GM19240 (cell line): Measurements from ENCODE around the gene TMEM117.

Source experiments
- DNase-seq: peaks from one replicate; pipeline ENCODE4 v3.0.0; 2011; ENCODE audit warnings: low spot score; ENCODE audit not compliant: insufficient read length

The TMEM117 gene

DNA sequence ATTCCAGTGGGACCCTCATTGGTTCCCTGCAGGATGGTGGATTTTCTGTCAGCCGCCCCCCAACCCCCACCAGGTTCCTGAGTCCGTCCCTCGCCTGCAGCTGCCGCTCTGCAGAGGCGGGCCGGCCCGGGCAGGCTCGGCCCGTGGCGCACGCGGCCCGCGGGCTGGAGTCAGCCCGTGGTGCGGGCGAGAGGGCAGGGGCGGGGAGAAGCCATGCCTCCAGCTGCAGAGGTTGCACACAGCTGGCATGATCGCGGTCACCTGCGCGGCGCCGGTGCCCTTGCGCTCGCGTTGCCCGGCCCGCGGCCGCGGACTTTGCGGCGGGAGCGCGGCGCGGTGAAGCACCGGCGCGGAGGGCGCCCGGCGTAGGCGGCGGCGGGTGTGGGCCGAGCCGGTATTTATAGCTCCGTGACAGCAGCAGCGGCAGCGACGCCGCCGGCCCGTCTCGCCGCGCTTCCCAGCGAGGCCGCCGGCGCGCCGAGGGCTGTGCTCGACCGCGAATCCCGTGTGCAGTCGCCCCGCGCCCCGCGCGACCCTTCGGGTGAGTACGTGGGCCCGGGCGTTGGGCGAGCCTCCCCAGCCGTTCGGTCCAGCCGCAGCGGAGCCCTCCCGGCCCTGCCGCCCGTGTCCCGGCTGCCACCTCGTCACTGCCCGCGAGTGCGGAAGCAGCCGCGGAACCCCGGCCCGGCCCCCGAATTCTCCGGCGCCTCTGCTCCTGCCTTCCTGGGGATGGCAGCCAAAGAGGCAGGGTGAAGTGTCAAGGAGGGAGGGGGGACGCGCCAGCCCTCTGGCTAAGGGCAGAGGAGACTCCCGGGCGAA lies at the start of gene TMEM117:
TMEM117 (plus strand) TSS at position 426 of the 819 bp plus-strand sequence.
- DNase-seq = peak; percentile 22

DNA sequence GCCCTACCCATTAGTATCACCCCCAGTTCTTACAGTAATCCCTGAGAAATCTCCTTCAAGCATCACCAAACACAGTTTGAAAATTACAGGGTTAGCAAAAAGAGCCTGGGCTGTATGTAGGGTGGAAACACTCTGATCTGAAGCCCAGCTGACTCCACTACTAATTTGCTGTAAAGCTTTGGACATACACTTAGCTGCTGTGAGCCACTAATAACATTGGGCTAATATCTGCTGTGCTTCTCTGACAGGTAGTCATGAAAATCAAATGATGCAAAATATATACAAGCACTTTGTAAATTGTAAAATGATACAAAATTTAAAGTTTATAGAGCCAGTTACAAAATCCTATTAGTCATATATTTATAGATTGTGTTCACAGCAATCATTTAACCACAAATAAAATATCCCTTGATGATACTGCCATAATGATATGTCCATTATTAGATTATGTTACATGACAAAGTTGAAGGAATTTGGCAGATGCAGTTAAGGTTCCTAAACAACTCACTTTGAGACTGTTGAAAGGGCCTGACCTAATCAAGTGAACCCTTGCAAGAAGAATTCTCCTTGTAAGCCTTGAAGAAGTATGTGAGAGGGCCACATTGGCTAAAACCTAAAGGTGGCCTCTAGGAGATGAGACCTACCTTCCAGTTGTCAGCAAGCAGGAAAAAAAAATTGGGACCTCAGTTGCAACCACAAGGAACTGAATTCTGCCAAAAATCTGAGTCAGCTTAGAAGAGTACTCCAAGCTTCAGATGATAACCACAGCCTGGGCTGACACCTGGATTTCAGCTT lies 48.8 kb upstream of the TMEM117 start:
- DNase-seq = no peak

DNA sequence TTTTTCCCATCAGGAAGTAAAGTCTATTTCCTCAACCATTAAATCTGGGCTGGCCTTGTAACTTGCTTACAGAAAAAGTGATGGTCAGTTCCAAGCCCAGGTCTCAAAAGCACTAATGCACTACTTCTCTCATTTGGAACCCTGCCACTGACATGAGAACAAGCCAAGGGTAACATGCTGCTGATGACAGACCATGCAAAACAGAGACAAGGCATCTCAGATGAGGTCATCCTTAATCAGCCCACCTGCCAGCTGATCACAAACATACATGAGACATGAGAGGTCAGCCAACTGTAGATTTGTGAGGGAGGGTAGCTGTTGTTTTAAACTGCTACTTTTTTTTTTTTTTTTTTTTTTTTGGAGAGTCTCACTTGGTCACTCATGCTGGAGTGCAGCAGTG lies 45.9 kb upstream of the TMEM117 start:
- DNase-seq = no peak

DNA sequence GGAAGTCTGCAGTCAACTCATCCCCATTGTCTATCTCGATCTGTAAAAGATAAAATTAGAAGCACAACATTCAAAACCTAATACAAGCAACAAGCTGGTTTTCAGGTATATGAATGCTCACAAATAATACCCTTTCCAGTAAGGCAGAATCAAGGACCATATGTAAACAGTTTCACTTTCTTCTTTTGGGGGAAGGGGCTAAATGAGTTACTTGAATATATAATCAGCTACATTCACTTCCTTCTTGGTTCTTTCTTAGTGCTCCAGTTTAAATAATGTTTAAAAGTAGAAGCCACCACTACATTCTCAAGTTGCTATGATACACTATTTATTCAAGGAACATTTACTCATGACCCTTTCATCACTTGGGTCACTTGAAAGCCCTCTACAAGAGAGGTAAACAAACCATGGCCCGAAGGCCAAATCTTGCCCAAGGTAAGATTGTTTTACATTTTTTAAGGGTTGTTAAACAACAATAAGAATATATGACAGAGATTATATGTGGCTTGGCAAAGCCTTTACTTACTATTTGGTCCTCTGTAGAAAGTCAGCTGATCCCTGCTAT lies 40.1 kb upstream of the TMEM117 start:
- DNase-seq = no peak

DNA sequence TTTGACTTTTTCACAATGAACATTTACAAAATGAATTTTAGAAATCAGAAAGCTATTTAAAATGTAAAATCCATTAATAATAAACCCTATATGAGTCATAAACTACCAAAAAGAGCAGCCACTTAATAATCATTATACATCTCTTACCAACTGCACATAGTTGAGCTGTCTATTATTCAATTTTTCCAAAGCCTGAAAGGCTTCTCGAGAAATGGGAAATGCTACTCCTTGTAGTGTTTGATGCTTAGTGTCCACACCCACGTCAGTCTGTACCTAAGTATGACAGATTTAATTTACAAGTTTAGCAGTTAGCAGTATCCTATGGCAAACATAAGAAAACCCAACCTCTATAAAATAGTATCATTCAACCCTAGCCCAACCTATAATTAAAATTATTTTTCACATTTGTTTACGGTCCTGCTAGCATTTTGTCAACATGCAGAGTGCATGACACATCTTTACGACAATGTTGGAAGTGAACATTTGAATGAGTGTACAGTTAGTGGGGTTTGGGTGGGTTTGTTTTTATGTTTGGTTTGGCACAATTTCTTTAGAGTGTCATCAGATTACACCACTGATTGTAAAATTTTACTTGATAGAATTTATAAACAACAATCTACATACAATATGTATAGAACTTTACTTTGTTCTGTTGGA lies 38.2 kb upstream of the TMEM117 start:
- DNase-seq = no peak

DNA sequence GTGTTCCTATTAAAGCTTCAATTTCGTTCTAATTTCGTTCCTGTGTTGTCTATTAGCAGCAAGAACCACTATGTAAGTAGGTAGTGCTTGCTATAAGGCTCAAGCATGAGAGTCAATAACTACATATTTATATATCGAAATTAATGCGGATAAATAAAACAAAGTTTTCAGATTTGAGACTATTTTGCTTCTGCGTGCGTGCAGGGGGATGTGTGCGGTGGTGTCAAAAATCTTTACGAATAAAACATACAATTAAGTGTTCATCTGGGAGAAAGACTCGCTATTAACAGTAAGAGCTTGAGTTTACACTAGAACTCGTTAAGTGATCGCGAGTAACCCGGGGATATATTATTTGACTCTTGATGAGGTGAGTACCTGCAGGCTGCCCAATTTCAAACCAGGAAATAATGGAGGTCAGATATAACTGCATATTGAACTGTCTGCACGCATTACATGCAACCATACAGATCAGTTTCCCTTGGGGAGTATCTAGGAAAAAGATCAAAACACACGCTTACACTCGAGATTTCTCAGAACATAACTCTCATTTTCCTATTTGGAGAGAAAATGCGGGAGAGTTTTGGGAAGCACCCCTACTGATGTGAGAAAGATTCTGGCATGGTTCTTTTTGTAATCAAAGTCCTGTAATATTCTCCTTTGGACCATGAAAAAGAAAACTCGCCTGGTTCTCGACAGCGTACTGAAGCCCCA lies 30.6 kb upstream of the TMEM117 start:
- DNase-seq = no peak

DNA sequence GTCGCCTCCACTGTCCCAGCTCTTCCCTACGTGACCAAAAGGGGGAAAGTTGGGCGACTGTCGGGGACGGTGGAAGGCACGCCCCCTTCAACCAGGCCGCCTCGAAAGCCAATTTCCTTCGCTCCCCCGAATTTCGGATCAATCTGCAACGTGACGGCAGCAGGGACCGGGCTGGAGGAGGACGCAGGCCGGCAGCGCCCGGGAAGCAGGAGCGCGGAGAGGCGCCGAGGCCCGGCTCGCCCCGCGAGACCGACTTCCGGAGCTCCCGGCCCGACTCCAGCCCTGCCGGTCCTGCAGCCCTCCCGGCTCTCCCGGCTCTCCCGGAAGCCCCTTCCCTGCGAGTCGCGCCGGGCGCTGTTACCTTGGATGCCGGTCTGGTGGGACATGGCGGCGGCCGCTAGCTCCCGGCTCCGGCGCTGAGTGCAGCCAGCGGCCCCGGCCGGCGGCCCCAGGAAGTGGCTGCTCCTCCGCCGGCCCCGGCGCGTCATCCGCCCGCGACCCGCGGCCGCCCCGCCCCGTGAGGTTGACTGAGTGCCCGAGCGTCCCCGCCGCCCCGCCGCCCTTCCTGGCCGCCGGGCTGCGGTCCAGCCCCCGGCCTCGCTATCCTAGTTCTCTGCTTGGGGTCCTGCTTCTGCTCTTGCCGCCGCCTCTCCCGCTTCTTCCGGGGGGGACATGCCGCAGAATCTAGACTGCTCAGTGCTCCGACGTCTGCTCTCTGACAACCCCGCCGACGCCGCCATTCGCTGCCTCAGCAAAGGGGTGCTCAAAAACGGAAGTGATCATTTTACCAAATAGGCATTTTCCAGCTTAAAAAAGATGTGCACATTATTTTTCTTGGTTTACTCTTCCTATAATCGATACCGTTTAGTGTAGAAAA lies 29.8 kb upstream of the TMEM117 start, which contains the start of gene TWF1:
TWF1 (minus strand) TSS at position 458 of the 877 bp plus-strand sequence; CDS start at position 386, 72 bp downstream.
- DNase-seq = peak; percentile 62

DNA sequence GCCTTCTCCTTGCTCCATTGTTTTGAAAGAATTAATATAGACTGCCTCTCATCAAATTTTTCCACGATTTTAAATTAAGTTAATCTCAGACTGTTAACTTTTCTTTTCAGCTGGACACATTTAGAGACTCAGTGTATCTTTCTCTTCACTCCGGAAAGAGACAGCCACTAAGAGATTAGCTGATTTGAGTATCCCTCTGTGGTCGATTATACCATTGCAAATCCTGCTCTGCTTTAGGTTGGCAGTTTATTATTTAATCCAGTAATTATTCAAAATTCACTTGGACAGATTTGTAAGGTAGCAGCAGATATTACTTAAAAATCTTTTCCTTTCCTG lies 29.2 kb upstream of the TMEM117 start:
- no peak for DNase-seq

DNA sequence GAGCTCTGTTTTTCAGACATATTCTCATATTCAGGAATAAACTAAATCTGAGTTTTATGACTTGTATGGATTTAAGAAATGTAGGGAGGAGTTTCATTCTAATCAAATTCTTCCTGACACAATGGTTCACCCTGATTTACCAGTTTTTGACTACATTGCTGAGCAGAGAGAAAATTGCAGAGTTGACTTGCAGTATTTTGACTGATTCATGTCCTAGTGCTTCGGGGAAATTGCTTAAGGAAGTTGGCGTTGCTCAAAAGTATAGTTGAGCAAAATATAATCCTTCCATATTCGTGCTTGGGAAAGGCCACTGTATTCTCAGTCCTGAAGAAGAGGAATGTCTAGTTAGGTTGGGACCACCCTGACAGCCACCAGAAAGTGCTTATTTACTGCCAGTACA lies 28.5 kb upstream of the TMEM117 start:
- no peak for DNase-seq

DNA sequence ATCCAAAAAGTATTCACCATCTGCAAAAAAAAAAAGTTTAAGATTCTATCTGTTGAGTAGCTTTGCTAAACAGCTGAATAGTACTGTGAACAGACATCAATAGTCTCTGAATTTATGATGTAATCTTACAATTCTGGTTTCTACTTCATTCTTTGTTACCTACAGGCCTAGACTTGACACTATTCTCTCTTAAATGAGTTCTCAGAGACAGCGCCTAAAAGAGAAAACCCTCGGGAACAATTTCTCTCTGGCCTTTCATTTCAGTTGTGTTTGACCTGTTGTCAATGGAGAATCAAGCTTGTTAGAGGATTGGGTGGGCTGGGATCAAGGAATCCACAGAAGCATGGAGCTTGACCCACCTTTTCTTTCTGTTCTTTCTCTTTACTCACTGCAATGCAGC lies 23.8 kb upstream of the TMEM117 start:
- DNase-seq = no peak

DNA sequence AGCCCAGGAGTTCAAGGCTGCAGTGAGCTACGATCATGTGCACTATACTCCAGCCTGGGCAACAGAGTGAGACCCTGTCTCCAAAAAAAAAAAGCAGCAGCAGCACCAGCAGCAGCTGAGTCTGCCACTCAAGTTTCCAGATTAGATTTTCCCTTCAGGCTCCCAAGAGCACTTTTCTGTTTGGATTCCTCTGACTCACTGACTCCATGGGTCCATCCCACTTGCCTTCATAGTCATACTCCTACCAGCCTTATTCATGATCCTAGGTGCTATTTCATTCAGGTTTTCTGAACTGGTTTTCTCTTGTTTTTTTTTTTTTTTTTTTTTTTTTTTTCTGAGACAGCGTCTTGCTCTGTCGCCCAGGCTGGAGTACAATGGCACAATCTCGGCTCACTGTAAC lies 23.0 kb upstream of the TMEM117 start:
- DNase-seq = no peak

DNA sequence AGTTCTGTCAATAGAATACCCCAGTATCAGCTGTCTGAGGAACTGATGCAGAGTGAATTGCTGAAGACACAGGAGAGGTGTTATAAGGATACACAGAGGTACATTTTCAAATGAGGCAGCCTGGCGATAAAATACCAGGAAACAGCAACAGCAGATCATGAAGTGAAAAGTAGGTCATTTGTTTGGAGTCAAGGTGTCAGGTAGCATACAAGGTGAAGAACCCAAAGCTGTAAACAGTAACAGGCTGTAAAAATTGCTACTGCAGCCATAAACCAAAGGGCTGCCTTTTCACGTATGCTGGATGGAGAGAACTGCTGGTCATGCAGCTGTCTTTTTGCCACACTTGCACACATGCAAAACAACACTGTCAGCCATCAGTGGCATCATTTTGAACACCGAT lies 20.5 kb upstream of the TMEM117 start:
- DNase-seq = no peak

DNA sequence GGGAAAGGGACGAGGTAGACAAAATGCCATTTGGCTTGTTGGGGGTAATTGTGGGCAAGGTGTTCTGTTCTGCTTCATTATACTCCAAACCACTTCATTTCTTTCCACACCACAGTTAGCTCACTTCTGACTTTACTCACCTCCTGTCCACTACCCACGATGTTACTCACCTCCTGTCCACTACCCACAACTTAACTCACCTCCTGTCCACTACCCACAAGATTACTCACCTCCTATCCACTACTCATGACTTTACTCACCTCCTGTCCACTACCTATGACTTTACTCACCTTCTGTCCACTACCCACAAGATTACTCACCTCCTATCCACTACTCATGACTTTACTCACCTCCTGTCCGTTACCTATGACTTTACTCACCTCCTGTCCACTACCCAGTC lies 19.7 kb upstream of the TMEM117 start:
- DNase-seq = no peak

DNA sequence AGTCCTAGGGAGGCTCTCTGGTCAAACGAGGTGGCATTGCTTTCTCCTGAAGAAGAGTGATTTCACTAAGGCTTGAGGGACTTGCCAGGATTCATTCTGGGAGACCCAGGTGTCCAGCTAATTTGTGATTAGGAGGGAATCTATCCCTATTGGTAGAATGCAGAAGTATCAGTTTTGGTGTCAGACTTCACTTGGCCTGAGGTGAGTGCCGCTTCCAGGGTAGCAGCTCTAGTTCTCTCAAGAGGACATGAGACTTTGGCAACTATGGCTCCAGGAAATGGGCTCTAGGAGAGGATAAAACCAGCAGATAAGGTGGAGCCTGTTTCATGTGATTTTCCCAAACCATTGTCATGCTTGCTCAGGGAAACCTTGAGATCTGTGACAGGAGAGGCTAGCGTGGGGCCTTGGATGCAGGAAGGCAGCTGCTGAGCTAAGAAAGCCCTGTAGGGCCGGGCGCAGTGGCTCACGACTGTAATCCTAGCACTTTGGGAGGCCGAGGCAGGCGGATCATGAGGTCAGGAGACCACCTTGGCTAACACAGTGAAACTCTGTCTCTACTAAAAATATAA lies 11.6 kb upstream of the TMEM117 start:
- no peak for DNase-seq

DNA sequence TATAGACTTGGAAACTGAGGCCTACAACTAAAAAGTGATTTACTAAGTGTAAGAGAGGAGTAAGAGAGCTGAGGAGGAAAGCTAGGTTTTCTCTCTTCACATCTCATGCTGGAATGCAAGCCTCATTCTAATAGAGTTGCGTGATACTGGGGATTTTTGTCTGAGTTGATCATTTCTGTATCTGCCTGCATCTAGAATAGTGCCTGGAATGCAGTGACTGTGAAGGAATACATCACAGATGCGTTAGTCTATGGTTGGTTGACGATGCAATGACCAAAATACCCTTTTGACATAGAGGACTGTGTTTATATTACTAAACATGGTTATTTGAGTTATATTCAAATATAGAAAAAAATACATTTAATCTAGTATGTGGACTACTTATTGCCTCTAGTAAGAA lies 9.2 kb upstream of the TMEM117 start:
- DNase-seq = no peak

DNA sequence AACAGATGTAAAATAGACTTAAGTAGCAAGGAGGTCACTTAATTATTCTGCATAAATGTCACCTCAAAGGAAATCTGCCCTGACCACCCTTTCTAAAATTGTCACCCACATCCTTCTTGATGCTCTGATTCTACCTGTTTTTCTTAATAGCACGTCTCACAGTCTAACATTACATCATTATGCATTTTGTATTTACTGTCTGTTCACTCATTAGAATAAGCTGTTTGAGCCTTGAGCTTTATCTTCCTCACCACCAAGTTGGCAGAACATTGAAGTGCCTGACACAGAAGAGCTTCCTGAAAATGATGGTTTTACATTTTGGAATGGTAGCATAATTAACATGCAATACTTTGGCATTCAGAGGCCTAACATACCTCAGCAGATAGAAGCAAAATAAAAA lies 8.8 kb upstream of the TMEM117 start:
- no peak for DNase-seq

DNA sequence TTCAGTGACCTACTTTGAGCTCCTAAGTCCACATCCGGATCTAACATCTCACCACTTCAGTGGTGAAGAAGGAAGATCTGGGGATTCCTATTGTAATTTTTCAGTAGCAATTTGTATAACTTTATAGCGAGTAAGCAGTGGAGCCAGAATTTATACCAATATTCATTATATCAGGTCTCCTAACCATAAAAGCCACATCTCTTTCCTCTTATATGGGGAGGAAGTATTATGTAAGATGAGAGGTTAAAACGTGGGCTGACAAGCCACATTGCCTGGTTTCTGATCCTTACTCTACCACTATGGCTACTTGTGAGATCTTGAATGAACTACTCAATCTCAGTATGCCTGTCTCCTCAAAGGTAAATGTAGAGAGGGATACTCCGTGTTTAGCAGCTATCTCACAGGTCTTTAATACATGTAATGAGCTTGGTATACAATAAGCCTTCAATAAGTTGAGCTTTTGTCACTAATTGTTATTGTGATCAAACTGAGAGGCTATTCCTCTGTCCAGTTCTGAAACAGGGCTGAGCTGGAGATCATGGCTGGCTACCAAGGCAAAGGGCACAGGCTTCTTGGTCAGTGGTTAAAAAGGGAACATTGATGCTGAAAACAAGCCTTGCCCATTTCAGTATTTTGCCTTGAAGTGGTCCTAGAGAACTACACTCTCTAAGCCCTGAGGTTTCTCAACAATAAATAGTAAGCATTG lies 3.3 kb upstream of the TMEM117 start:
- no peak for DNase-seq

DNA sequence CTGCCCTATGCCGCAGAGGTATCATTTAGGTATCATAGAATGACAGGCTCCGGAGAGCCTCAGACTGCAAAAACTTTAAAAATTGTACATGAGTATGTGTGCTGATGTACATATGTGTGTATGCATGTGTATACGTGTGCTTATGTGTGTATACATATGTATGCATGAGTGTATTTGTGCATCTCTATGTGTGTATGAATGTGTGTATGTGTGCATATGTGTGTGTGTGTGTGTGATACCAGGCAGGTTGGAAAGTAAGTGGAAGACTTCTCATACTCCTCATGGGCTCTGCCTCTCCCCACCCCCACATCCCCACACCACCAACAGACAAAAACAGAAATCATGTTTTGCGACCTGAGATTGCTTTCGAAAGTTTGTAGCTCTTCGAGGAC lies 621 bp upstream of the TMEM117 start:
- no peak for DNase-seq

DNA sequence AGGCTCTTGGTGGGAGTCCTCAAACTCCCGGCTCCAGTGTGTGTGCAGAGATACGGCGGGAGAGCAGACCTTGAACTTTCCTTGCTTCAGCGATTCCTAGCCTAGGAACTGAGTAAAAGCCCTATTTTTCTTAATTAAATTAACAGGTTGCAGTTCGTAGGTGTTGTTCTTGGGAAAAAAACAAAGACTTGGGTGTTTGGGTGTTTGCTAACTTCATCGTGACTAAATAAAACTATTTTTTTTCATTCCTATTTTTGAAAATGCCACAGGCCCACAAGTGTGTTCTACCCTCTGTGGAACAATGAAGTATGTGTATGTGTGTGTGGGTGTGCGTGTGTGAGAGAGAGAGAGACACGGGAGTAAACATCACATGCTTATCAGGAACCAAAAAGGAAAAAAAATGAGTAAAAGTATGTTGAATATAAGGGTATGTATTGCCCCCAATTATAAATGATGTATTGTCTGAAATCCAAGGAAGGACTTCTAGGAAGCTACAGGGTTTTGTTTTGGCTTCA lies 651 bp downstream of the TMEM117 start:
- DNase-seq = no peak
